GM19468 (cell line): ENCODE results near the gene NEO1.

Source experiments
- ATAC-seq: cut with Tn5 transposase; IDR thresholded peaks from one replicate; pipeline ENCODE4 v1.9.1; 2021; ENCODE audit warnings: mild to moderate bottlenecking, moderate library complexity, moderate number of reproducible peaks; ENCODE audit not compliant: unreplicated experiment; ENCODE audit errors: extremely low read depth

The NEO1 gene

GRCh38 chr15:73069109-73069508, 16.8 kb downstream of the NEO1 start:
- ATAC-seq, result no peak

DNA sequence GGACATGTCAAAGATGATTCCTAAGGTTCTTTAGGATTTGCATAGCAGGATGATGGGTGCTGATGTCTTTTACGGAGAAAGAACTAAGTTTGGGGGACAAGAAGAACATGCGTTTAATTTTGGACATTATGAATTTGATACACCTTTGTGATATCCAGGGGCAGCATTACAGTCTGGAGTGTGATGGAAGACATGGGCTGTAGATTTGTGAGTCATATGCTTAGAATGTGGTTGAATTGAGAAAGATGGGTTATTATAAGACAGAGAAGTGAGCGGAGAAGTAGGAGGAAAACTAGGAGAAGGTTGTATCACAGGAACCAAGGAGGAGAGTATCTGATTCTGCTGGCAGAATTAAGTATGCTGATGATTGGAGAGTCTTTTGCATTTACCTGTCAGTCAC, 20.6 kb downstream of the NEO1 start:
- no peak for ATAC-seq

GRCh38 chr15:73074241-73074640, 22.0 kb downstream of the NEO1 start:
- no peak for ATAC-seq

- ATAC-seq, result no peak
These were observed 23.0 kb downstream of the NEO1 start for GRCh38 chr15:73075160-73075859.

- ATAC-seq, result no peak
These were observed 26.0 kb downstream of the NEO1 start for GRCh38 chr15:73078291-73078690.

DNA sequence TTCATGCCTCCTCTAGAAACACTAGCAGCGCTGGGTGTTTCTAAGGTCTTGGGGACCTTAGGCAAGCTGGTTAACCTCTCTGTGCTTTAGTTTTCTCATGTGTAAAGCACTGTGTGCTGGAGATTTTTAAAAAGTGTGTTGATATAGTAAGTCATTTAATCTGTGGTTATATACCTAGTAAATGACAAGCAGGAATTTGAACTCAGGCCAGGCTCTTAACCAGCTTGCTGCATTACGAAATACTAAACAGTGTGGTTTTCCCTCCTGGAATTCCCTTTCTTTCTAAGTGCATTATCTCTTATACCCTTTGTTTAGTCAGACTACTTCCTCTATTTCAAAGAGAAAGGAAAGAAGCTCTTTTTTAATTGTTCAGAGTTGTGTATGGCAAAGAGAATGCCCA, 26.5 kb downstream of the NEO1 start:
- ATAC-seq, result no peak

DNA sequence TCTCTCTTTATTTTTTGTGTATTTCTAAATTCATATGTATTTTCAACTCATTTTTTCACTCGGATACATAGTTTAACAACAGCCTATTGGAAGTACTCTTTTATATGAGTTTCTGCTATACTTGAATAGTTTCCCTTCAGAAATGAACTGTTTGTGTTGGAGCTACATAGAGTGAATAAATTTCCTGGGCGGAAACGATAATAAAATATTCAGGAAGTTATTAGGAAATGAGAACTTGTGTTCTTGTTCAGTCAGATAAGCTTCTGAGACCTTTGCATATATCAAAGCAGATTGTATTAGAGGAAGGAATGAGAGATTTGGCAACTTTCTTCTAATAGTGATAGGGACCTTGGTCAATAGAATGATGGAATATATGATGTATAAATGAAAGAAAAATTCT, 27.3 kb downstream of the NEO1 start:
- ATAC-seq, result no peak

- no peak for ATAC-seq
These were observed 29.2 kb downstream of the NEO1 start for GRCh38 chr15:73081321-73081958.

DNA sequence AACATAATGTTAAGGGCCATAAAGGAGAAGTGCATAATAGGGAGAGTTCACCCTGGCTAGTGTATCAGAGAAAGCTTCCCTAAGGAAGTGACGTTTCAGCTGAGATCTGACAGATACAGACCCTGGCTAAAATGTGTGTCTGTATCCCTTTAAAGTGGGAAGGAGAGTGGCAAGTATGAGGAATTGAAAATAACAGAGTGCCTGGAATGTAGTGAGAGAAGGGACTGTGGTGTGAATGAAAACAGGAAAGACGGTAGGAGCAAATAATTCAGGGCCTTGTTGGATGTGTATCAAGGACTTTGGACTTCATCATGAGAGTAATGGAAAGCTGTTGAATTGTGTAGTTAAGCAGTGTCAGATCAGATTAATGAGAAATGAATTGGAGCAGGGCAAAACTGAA, 30.5 kb downstream of the NEO1 start:
- ATAC-seq, result no peak

- no peak for ATAC-seq
These were observed 34.8 kb downstream of the NEO1 start for GRCh38 chr15:73087098-73087497.

- ATAC-seq, result no peak
These were observed 52.8 kb downstream of the NEO1 start for GRCh38 chr15:73105064-73105463.

- no peak for ATAC-seq
These were observed 56.4 kb downstream of the NEO1 start for GRCh38 chr15:73108676-73109075.

DNA sequence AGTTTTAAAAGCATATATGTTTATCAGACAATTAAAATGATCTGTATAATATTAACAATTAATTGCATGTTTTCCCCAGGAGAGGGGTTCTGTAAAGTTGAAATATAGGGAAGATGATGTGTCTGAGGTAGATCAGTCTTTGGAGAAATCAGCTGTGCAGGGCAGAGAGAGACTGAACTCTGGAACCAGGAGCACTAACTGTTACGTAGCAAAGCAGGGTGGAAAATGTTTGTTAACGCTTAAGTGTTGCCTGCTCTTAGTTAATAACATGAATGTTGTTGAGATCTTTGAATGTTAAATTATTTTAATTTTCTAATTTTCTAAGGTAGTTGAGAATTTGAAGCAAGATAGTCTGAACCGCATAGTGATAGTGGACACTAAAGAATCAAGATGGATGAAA, 57.5 kb downstream of the NEO1 start:
- ATAC-seq, result no peak

DNA sequence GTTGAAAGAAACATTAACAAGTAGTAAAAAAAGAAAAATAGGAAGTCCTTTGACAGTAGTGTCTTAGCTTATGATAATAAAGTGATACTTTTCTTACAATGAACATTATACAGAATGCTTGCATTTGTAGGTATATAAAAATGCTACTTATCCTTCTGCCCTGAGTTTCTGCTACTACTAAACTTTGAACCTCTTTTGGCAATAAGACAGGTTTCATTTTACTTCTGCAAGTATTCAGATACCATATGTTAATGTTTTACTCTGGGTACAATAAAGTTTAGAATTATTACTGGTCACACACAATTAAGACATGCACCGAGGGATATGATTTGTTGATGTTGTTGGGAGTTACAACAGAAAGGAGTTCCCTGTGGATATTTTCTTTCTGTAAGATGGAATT, 57.9 kb downstream of the NEO1 start:
- no peak for ATAC-seq

DNA sequence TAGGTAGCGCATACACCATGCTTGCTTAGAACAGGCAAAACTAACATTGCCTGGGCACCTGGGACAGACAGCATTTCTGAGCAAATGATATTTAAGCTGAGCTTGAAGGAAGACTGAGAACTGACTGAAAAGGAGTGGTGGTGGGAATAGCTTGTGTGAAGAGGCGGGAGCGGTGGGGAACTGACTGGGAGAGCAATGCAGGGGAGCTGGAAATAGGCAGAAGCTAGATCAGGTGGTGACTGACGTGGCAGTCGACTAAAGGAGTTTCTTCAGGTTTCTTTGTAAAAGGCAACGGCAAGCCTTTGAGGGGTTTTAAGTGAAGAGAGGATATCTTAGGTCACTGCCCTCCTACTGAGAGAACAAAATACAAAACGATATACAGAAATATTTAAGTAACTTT, 61.8 kb downstream of the NEO1 start:
- no peak for ATAC-seq

DNA sequence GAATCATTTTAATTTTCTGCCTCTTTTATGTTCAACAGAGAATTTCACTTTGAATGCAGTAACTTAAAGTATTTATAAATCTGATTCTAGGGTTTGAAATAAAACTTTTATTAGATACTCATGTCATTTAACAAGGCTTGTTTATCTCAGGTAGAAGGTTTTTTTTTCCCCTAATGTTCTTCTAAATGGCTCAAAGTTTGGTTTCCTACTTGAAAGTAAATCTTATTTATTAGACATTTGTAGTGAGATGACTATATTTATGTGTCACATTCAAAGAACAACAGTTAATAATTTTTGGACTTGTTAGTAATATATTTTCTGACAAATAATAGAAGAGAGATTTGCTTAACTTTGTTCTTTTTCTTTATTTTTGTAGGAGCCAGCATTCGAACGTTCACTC, 63.9 kb downstream of the NEO1 start:
- no peak for ATAC-seq

DNA sequence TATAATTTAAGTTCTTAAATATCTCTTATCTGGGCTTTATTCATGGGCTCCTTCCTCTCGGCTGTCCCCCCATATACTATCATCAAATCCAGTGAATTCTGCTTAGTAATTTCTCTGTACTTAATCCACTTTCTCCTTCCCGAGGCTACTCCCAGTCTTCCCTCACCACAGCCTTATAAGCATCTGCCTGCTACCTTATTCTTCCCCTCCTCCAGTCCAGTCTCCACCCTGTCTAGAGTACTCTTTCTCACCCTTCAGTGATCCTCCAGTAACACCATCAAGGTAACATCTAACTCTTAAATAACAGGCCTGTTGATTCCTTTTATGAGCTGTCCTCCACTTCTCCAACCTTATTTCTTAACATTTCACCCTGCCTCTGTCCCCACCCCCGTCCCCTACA, 65.8 kb downstream of the NEO1 start:
- ATAC-seq, result no peak

DNA sequence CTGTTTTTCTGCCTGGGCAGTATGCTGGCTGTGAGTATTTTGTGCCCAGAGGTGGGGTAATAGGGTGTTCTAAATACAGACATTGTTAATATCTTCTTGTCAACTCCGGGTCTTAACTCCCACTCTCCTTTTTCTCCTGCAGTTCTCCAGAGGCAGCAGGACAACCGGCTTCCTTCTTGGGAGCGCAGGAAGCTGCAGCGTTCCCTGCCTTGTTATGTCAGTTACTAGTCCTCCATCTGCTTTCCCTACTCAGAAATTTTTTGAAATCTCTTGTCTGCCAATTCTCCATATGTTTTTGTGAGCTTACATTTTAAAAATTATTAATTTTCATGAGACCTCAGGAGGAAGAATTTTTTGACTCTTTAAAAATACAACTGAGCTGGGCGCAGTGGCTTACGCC, 67.2 kb downstream of the NEO1 start:
- ATAC-seq, result no peak

- ATAC-seq, result no peak
These were observed 68.0 kb downstream of the NEO1 start for GRCh38 chr15:73120269-73120668.

DNA sequence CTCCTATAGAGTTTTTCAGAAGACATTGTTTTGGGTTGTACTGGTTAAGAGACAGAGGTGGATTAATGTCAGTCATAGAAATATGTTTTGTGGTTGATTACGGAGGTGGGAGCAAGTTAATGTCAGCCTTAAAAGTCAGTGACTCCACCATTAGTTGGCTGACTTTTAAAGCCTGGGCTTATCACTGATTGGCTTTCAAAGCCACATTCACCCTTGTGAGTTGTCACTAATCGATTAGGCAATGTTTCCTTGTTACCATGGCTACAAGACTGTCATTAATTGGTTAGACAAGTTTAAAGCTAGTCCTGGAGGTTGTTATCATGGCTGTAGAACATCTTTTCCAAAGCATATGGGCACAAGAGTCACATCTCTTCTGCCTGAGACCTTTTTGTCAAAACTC, 73.0 kb downstream of the NEO1 start:
- no peak for ATAC-seq

GRCh38 chr15:73127302-73127936, 75.2 kb downstream of the NEO1 start:
- no peak for ATAC-seq

- ATAC-seq, result no peak
These were observed 78.6 kb downstream of the NEO1 start for GRCh38 chr15:73130830-73131229.
